NT2/D1 (cell line): Measurements from ENCODE around the gene EML4.

Experiments
- SUZ12 ChIP-seq: IDR thresholded peaks from 2 replicates; pipeline ENCODE4 v1.6.1; 2011; ENCODE audit not compliant: insufficient read length, insufficient read depth; ENCODE audit errors: extremely low read depth
- YY1 ChIP-seq: IDR thresholded peaks from 2 replicates; pipeline ENCODE4 v1.6.1; 2011; ENCODE audit not compliant: insufficient read length, insufficient read depth
- ZNF274 ChIP-seq: IDR thresholded peaks from 2 replicates; pipeline ENCODE4 v1.6.1; 2011; ENCODE audit warnings: mild to moderate bottlenecking, low read depth, low read length

DNA sequence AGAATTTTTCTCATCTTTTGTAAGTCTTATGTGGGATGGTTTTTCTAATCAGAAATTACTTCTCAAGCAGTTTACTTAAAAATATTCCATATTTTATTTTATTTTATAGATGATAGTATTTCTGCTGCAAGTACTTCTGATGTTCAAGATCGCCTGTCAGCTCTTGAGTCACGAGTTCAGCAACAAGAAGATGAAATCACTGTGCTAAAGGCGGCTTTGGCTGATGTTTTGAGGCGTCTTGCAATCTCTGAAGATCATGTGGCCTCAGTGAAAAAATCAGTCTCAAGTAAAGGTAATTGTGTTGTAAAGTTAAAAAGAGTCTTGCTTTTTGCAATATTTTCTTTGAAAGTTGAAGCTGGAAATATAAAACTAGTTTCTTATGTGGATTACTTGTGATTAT lies 76.2 kb downstream of the EML4 start:
- TF ChIP-seq ZNF274 (no peak), YY1 (no peak), SUZ12 (no peak)
